ENCODE data around the gene ENTPD2.

DNA sequence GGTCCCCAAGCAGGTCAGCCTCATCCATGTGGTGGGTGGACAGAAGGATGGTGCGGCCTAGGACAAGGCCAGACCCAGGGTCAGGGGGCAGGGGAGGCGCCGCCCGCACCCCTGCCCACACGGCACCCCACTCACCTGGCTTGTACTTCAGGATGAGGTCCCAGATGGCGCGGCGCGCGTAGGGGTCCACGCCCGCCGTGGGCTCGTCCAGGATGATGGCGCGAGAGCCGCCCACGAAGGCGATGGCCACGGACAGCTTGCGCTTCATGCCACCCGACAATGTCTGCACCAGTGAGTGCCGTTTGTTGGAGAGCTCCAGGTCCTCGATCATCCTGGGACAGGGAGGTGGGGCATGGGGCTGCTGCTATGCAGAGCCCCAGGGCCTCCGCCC, 38.3 kb downstream of the ENTPD2 start:
- TF ChIP-seq YY1 (IDR thresholded peaks at IDR 0.05; ENCODE audit: low read depth) (no peak), RAD21 (IDR thresholded peaks at IDR 0.05; ENCODE audit: low read depth) (no peak)
